ENCODE data around the gene INPP4B.

Gene INPP4B

GRCh38 chr4:142316913-142317312 is 529.2 kb downstream of the INPP4B start:
- no peak overlapping the region for H3K4me3 ChIP-seq (ENCODE audit: low read length)
- H3K79me2 ChIP-seq (ENCODE audit: low read length): no peaks in the 10 kb centered on the region
- no peak overlapping the region for H3K4me2 ChIP-seq (ENCODE audit: low read length)
- no peak overlapping the region for H3K9ac ChIP-seq (ENCODE audit: low read length)
- H3K9me3 ChIP-seq (ENCODE audit: insufficient read depth, low read length): no peaks in the 10 kb centered on the region
- no peaks in the 10 kb centered on the region for H3K36me3 ChIP-seq (replicated peaks; ENCODE audit: low read depth, low read length)
- TF ChIP-seq CTCF (IDR thresholded peaks at IDR 0.05; ENCODE audit: low read depth, low read length) (no peak), EZH2phosphoT487 (IDR thresholded peaks at IDR 0.05; ENCODE audit: low read depth) (no peak)
- peaks cover 8% of the 10 kb centered on the region for H3K4me1 ChIP-seq (ENCODE audit: low read length)
- H3K27me3 ChIP-seq (ENCODE audit: low read depth, low read length): no peaks in the 10 kb centered on the region
- no peak overlapping the region for H3K27ac ChIP-seq (ENCODE audit: low read length)
- no peak overlapping the region for H2AFZ ChIP-seq (ENCODE audit: low read depth, low read length)
- no peaks in the 10 kb centered on the region for H4K20me1 ChIP-seq (ENCODE audit: insufficient read depth, low read length)

- TF ChIP-seq EZH2phosphoT487 (IDR thresholded peaks at IDR 0.05; ENCODE audit: low read depth) (no peak), CTCF (IDR thresholded peaks at IDR 0.05; ENCODE audit: low read depth, low read length) (no peak)
- Histone ChIP-seq H4K20me1 (ENCODE audit: insufficient read depth, low read length) (no peaks in the 10 kb centered on the region), H3K27me3 (ENCODE audit: low read depth, low read length) (no peaks in the 10 kb centered on the region), H3K9ac (ENCODE audit: low read length) (no peak overlapping the region), H3K4me1 (ENCODE audit: low read length) (peaks cover 8% of the 10 kb centered on the region), H3K79me2 (ENCODE audit: low read length) (no peaks in the 10 kb centered on the region), H3K9me3 (ENCODE audit: insufficient read depth, low read length) (no peaks in the 10 kb centered on the region), H3K4me2 (ENCODE audit: low read length) (no peak overlapping the region), H2AFZ (ENCODE audit: low read depth, low read length) (no peak overlapping the region), H3K36me3 (replicated peaks; ENCODE audit: low read depth, low read length) (no peaks in the 10 kb centered on the region), H3K4me3 (ENCODE audit: low read length) (no peak overlapping the region), H3K27ac (ENCODE audit: low read length) (no peak overlapping the region)
These were observed 530.1 kb downstream of the INPP4B start for GRCh38 chr4:142316025-142316424.

GRCh38 chr4:142314686-142315085 is 531.4 kb downstream of the INPP4B start:
- no peaks in the 10 kb centered on the region for H3K9me3 ChIP-seq (ENCODE audit: insufficient read depth, low read length)
- H3K27ac ChIP-seq (ENCODE audit: low read length): no peak overlapping the region
- H3K4me2 ChIP-seq (ENCODE audit: low read length): no peak overlapping the region
- TF ChIP-seq CTCF (IDR thresholded peaks at IDR 0.05; ENCODE audit: low read depth, low read length) (no peak), EZH2phosphoT487 (IDR thresholded peaks at IDR 0.05; ENCODE audit: low read depth) (no peak)
- no peaks in the 10 kb centered on the region for H3K27me3 ChIP-seq (ENCODE audit: low read depth, low read length)
- H3K79me2 ChIP-seq (ENCODE audit: low read length): no peaks in the 10 kb centered on the region
- H3K4me3 ChIP-seq (ENCODE audit: low read length): no peak overlapping the region
- no peak overlapping the region for H2AFZ ChIP-seq (ENCODE audit: low read depth, low read length)
- H3K9ac ChIP-seq (ENCODE audit: low read length): no peak overlapping the region
- H3K36me3 ChIP-seq (replicated peaks; ENCODE audit: low read depth, low read length): no peaks in the 10 kb centered on the region
- peaks cover 8% of the 10 kb centered on the region for H3K4me1 ChIP-seq (ENCODE audit: low read length)
- no peaks in the 10 kb centered on the region for H4K20me1 ChIP-seq (ENCODE audit: insufficient read depth, low read length)

- Histone ChIP-seq H3K79me2 (ENCODE audit: low read length) (no peaks in the 10 kb centered on the region), H3K4me1 (ENCODE audit: low read length) (peaks cover 8% of the 10 kb centered on the region), H2AFZ (ENCODE audit: low read depth, low read length) (no peak overlapping the region), H3K27me3 (ENCODE audit: low read depth, low read length) (no peaks in the 10 kb centered on the region), H3K36me3 (replicated peaks; ENCODE audit: low read depth, low read length) (no peaks in the 10 kb centered on the region), H3K4me2 (ENCODE audit: low read length) (no peak overlapping the region), H3K9me3 (ENCODE audit: insufficient read depth, low read length) (no peaks in the 10 kb centered on the region), H3K27ac (ENCODE audit: low read length) (no peak overlapping the region), H3K4me3 (ENCODE audit: low read length) (no peak overlapping the region), H4K20me1 (ENCODE audit: insufficient read depth, low read length) (no peaks in the 10 kb centered on the region), H3K9ac (ENCODE audit: low read length) (no peak overlapping the region)
- TF ChIP-seq CTCF (IDR thresholded peaks at IDR 0.05; ENCODE audit: low read depth, low read length) (no peak), EZH2phosphoT487 (IDR thresholded peaks at IDR 0.05; ENCODE audit: low read depth) (no peak)
These were observed 531.9 kb downstream of the INPP4B start for GRCh38 chr4:142314247-142314646.
